Naive thymus-derived CD8-positive, alpha-beta T cell (primary cell): Measurements from ENCODE around the gene DCANP1. TPM values are rescaled to one million over a fixed set of nuclear protein-coding genes. Genes with fewer than 3 reads are reported as not detected.

ENCODE experiments used
- ATAC-seq, 2 donors: fragments of 150-1000 bp; cut with Tn5 transposase in 1 of 2; sonication (Bioruptor Pico), chemical (Tn5 transposase) in 1 of 2; 1 replicate in 1 of 2; 2 replicates in 1 of 2; pipeline ENCODE4 v1.10.0; 2021; ENCODE audit warnings: mild to moderate bottlenecking in 2 of 2, moderate library complexity in 2 of 2
- POLR2A ChIA-PET: fragments of 350-600 bp; sonication (Branson Sonifier 250); formaldehyde crosslinking; loops from one replicate; lab custom pipeline; 2021; ENCODE audit warnings: antibody characterized with exemption; lab: Charles Lee
- DNase-seq, 10 donors: peaks; one replicate each; pipeline versions ENCODE4 v3.0.0 to v3.0.0-alpha.2; 2020 to 2022
- H3K27ac Mint-ChIP-seq, 10 donors: one replicate each; pipeline ENCODE4 v1.8.0; 2020 to 2022; ENCODE audit warnings: mild to moderate bottlenecking in 10 of 10, mixed read lengths in 10 of 10, moderate library complexity in 4 of 10, inconsistent platforms in 1 of 10
- H3K27me3 Mint-ChIP-seq, 5 donors: one replicate each; pipeline ENCODE4 v1.8.0; 2021 to 2022; ENCODE audit warnings: mixed read lengths in 5 of 5
- H3K36me3 Mint-ChIP-seq, 3 donors: one replicate each; pipeline ENCODE4 v1.8.0; 2020 to 2022; ENCODE audit warnings: mixed read lengths in 3 of 3, mild to moderate bottlenecking in 2 of 3, inconsistent platforms in 1 of 3
- H3K4me1 Mint-ChIP-seq, 4 donors: one replicate each; pipeline ENCODE4 v1.8.0; 2021 to 2022; ENCODE audit warnings: mixed read lengths in 4 of 4
- H3K4me3 Mint-ChIP-seq, 10 donors: one replicate each; pipeline ENCODE4 v1.8.0; 2020 to 2022; ENCODE audit warnings: mild to moderate bottlenecking in 10 of 10, mixed read lengths in 10 of 10, moderate library complexity in 6 of 10, inconsistent platforms in 1 of 10
- H3K9me3 Mint-ChIP-seq, 9 donors: one replicate each; pipeline ENCODE4 v1.8.0; 2020 to 2022; ENCODE audit warnings: mixed read lengths in 9 of 9, mild to moderate bottlenecking in 3 of 9, inconsistent platforms in 1 of 9, moderate library complexity in 1 of 9
- polyA plus RNA-seq, 3 donors: library from polyadenylated mRNA; unstranded; fragments of 300-500 nt; fragmentation: Illumina TruSeq; gene quantifications; one replicate each; pipeline ENCODE4 v1.2.3, GENCODE V29; 2021
- total RNA-seq, 8 experiments: library from RNA in 2 of 8; stranded (reverse) in 2 of 8; gene quantifications; one replicate each; pipeline ENCODE4 v1.2.3 and lab custom pipeline; 2021 to 2026

Gene DCANP1
- total and polyA plus RNA-seq, 5 experiments from 2014 or later, result not detected

- Mint-ChIP-seq H3K27me3 (peaks cover 0 to 3% (median 0%) of the 10 kb centered on the region in 5 donors), H3K27ac (peak overlapping the region in 5 of 10 donors; percentile 38 to 90 (median 57)), H3K36me3 (peaks cover 0 to 2% (median 2%) of the 10 kb centered on the region in 3 donors), H3K9me3 (peaks cover 0 to 8% (median 3%) of the 10 kb centered on the region in 9 donors), H3K4me3 (peak overlapping the region in 9 of 10 donors; percentile 7 to 95 (median 90)), H3K4me1 (peaks cover 11 to 37% (median 36%) of the 10 kb centered on the region in 4 donors)
- POLR2A ChIA-PET, result no interaction called here
- DNase-seq (no peak), ATAC-seq (no peak)
Observed at GRCh38 chr5:135400866-135401265, 46.3 kb downstream of the DCANP1 start.

- H3K9me3 Mint-ChIP-seq, result peaks cover 0 to 5% (median under 1%) of the 10 kb centered on the region in 9 donors
- H3K27ac Mint-ChIP-seq, result peak overlapping the region; percentile 85 to 95 (median 91)
- peak overlapping the region; percentile 86 to 95 (median 91) for H3K4me3 Mint-ChIP-seq
- H3K36me3 Mint-ChIP-seq, result peaks cover 0 to 2% (median under 1%) of the 10 kb centered on the region in 3 donors
- DNase-seq, result no peak
- H3K27me3 Mint-ChIP-seq, result peaks cover 0 to 1% (median 0%) of the 10 kb centered on the region in 5 donors
- H3K4me1 Mint-ChIP-seq, result peaks cover 18 to 46% (median 45%) of the 10 kb centered on the region in 4 donors
- ATAC-seq, result no peak
- POLR2A ChIA-PET, result no interaction called here
Observed at GRCh38 chr5:135399794-135400542, 47.2 kb downstream of the DCANP1 start.

- Mint-ChIP-seq H3K27me3 (no peaks in the 10 kb centered on the region), H3K36me3 (peaks cover 0 to 2% (median 0%) of the 10 kb centered on the region in 3 donors), H3K9me3 (no peaks in the 10 kb centered on the region), H3K4me3 (peak within 1 kb of the TSS; percentile 87 to 95 (median 91)), H3K27ac (peak within 1 kb of the TSS; percentile 85 to 95 (median 91)), H3K4me1 (peaks cover 20 to 54% (median 53%) of the 10 kb centered on the region in 4 donors)
- POLR2A ChIA-PET, result no interaction called here
- peak; percentile 84 to 88 for ATAC-seq
- peak; percentile 60 to 84 (median 76) for DNase-seq
Observed at GRCh38 chr5:135398855-135399793, 48.0 kb downstream of the DCANP1 start, which contains the start of gene MACROH2A1. MACROH2A1 (minus strand) TSS chr5:135399231; CDS start chr5:135389093, 10,138 bp downstream.

GRCh38 chr5:135398160-135398854, 48.8 kb downstream of the DCANP1 start:
- no peaks in the 10 kb centered on the region for H3K9me3 Mint-ChIP-seq
- ATAC-seq, result peak; percentile 40 to 59
- POLR2A ChIA-PET, result no interaction called here
- DNase-seq, result peak in 9 of 10 donors; percentile 13 to 72 (median 32)
- H3K27me3 Mint-ChIP-seq, result no peaks in the 10 kb centered on the region
- peak overlapping the region; percentile 78 to 90 (median 86) for H3K27ac Mint-ChIP-seq
- peak overlapping the region; percentile 85 to 92 (median 87) for H3K4me3 Mint-ChIP-seq
- peaks cover 0 to 3% (median 0%) of the 10 kb centered on the region in 3 donors for H3K36me3 Mint-ChIP-seq
- peaks cover 22 to 62% (median 61%) of the 10 kb centered on the region in 4 donors for H3K4me1 Mint-ChIP-seq

GRCh38 chr5:135397084-135397483, 50.1 kb downstream of the DCANP1 start:
- ATAC-seq (no peak), DNase-seq (no peak)
- POLR2A ChIA-PET, result no interaction called here
- Mint-ChIP-seq H3K36me3 (peaks cover 0 to 15% (median 0%) of the 10 kb centered on the region in 3 donors), H3K4me3 (peak overlapping the region; percentile 58 to 92 (median 87)), H3K9me3 (no peaks in the 10 kb centered on the region), H3K27ac (peak overlapping the region in 9 of 10 donors; percentile 18 to 89 (median 61)), H3K27me3 (no peaks in the 10 kb centered on the region), H3K4me1 (peaks cover 28 to 75% (median 73%) of the 10 kb centered on the region in 4 donors)

GRCh38 chr5:135396459-135397055, 50.6 kb downstream of the DCANP1 start:
- Mint-ChIP-seq H3K4me3 (peak overlapping the region in 7 of 10 donors; percentile 6 to 92 (median 86)), H3K36me3 (peaks cover 0 to 19% (median 0%) of the 10 kb centered on the region in 3 donors)

GRCh38 chr5:135395866-135396265, 51.3 kb downstream of the DCANP1 start:
- Mint-ChIP-seq H3K36me3 (peaks cover 0 to 19% (median 0%) of the 10 kb centered on the region in 3 donors), H3K27me3 (no peaks in the 10 kb centered on the region), H3K4me3 (peak overlapping the region in 5 of 10 donors; percentile 5 to 51 (median 27)), H3K4me1 (peaks cover 36 to 86% (median 83%) of the 10 kb centered on the region in 4 donors), H3K27ac (peak overlapping the region in 4 of 10 donors; percentile 1 to 72 (median 10)), H3K9me3 (no peaks in the 10 kb centered on the region)
- ATAC-seq (no peak), DNase-seq (no peak)
- POLR2A ChIA-PET, result no interaction called here

More at GRCh38 chr5:135396459-135397055, 50.6 kb downstream of the DCANP1 start:
- DNase-seq (no peak), ATAC-seq (no peak)
- POLR2A ChIA-PET, result no interaction called here
- Mint-ChIP-seq H3K27me3 (no peaks in the 10 kb centered on the region), H3K9me3 (no peaks in the 10 kb centered on the region), H3K4me1 (peaks cover 33 to 80% (median 78%) of the 10 kb centered on the region in 4 donors), H3K27ac (peak overlapping the region in 2 of 10 donors; percentile 37 to 78)

- Mint-ChIP-seq H3K9me3 (no peaks in the 10 kb centered on the region), H3K4me3 (peak overlapping the region in 6 of 10 donors; percentile 3 to 44 (median 16)), H3K27ac (peak overlapping the region in 3 of 10 donors; percentile 1 to 48 (median 1)), H3K4me1 (peaks cover 38 to 87% (median 85%) of the 10 kb centered on the region in 4 donors), H3K27me3 (no peaks in the 10 kb centered on the region), H3K36me3 (peaks cover 0 to 21% (median 0%) of the 10 kb centered on the region in 3 donors)
- no peak for DNase-seq
- ATAC-seq, result no peak
- POLR2A ChIA-PET, result no interaction called here
Observed at GRCh38 chr5:135395451-135395850, 51.7 kb downstream of the DCANP1 start.

Other genes starting within 250 kb of the DCANP1 start
- gene MACROH2A1, start 48.1 kb downstream of the DCANP1 start, total RNA-seq, result 10 to 100 TPM; 96.3 to 99.5 TPM
- gene MACROH2A1, start 48.1 kb downstream of the DCANP1 start, polyA plus RNA-seq, result 100 to 1,000 TPM; 101 to 121 (median 105) TPM
- gene TIFAB, start 5.0 kb upstream of the DCANP1 start, total RNA-seq, result not detected
- gene TIFAB, start 5.0 kb upstream of the DCANP1 start, polyA plus RNA-seq, result not detected
- not detected for gene NEUROG1, start 88.6 kb upstream of the DCANP1 start, total RNA-seq
- gene NEUROG1, start 88.6 kb upstream of the DCANP1 start, polyA plus RNA-seq, result not detected
- gene CXCL14, start 131.6 kb upstream of the DCANP1 start, total RNA-seq, result not detected
- not detected for gene CXCL14, start 131.6 kb upstream of the DCANP1 start, polyA plus RNA-seq